Esophagus squamous epithelium (tissue), 5 donors: ENCODE data around the gene CHRFAM7A. TPM values are rescaled to one million over a fixed set of nuclear protein-coding genes. Genes with fewer than 3 reads are reported as not detected.
A peak's percentile ranks its signal among the peaks of the same experiment; 100 is the strongest.
"Not testable (repeated sequence)": the region's sequence is repeated elsewhere in the genome, so short reads cannot be mapped to it uniquely, and the experiment has no call there.

Experiments used
- DNase-seq: peaks from one replicate; lab custom pipeline; 2025; lab: John Stamatoyannopoulos, UW
- H3K27ac ChIP-seq, 4 donors: fragments of 200-600 bp; sonication (generic); one replicate each; pipeline ENCODE4 v1.5.1; 2016 to 2019; ENCODE audit warnings: mild to moderate bottlenecking in 1 of 4
- H3K27me3 ChIP-seq, 4 donors: fragments of 200-600 bp; sonication (generic); 1 replicate in 3 of 4; 2 replicates in 1 of 4; pipeline versions ENCODE4 v1.5.1 to v1.6.0; 2017 to 2021; ENCODE audit warnings: antibody characterized with exemption in 1 of 4
- H3K36me3 ChIP-seq, 3 donors: fragments of 200-600 bp; sonication (generic); one replicate each; pipeline ENCODE4 v1.5.1; 2016 to 2019
- H3K4me1 ChIP-seq, 3 donors: fragments of 200-600 bp; sonication (generic); one replicate each; pipeline ENCODE4 v1.5.1; 2017 to 2019
- H3K4me3 ChIP-seq, 4 donors: fragments of 200-600 bp; sonication (generic); 1 replicate in 3 of 4; 2 replicates in 1 of 4; pipeline ENCODE4 v1.5.1; 2016 to 2019; ENCODE audit warnings: mild to moderate bottlenecking in 2 of 4, moderate library complexity in 1 of 4
- H3K9me3 ChIP-seq, 3 donors: fragments of 200-600 bp; sonication (generic); one replicate each; pipeline ENCODE4 v1.5.1; 2016 to 2019
- CTCF ChIP-seq, 6 experiments: fragments of 450-650 bp in 4 of 6; fragments of 200-600 bp in 2 of 6; sonication (generic) in 2 of 6; IDR thresholded peaks; one replicate each; pipeline ENCODE4 v1.5.1; 2016 to 2019; ENCODE audit warnings: antibody characterized with exemption in 6 of 6, mild to moderate bottlenecking in 4 of 6, moderate library complexity in 4 of 6
- WGBS, 2 donors: methylation state at CpG; one replicate each; pipeline ENCODE4 v1.1.5; 2018; 5-methylcytosine and 5-hydroxymethylcytosine counted together
- intact Hi-C: fragments of 100-400 bp; cut with DNase I; formaldehyde crosslinking; loops from one replicate; pipeline ENCODE4 v1.15.0; 2022
- total RNA-seq, 4 donors: library from RNA; depleted of rRNA; stranded (reverse); fragments of >200 nt; gene quantifications; one replicate each; pipeline ENCODE4 v1.1.0, GENCODE V29; 2016
- donor health status: DM: yes; HTN: yes; CAD: no.

CHRFAM7A gene
- total RNA-seq: 1 to 10 TPM in 1 of 4 donors, under 1 TPM in 2, not detected in 1; 0.13 to 1.8 (median 0.19) TPM

- H3K27me3 ChIP-seq, DNase-seq, intact Hi-C loops, H3K4me1 ChIP-seq, H3K36me3 ChIP-seq, H3K9me3 ChIP-seq, H3K27ac ChIP-seq, H3K4me3 ChIP-seq: not testable (repeated sequence)
- no CpG with 5 or more reads among the region's 74 CpGs for WGBS, 2 donors
Measured at GRCh38 chr15:30392766-30393663, at the start of gene CHRFAM7A. Gene CHRFAM7A (minus strand): TSS chr15:30393540. CDS start chr15:30383351, 10,189 bp downstream.

GRCh38 chr15:30438348-30438747, 45.0 kb upstream of the CHRFAM7A start:
- H3K27ac ChIP-seq, H3K36me3 ChIP-seq, H3K4me1 ChIP-seq, H3K9me3 ChIP-seq, H3K4me3 ChIP-seq, DNase-seq, intact Hi-C loops, H3K27me3 ChIP-seq: not testable (repeated sequence)
- no CpG with 5 or more reads among the region's 3 CpGs for WGBS, 2 donors

- H3K27me3 ChIP-seq, H3K9me3 ChIP-seq, intact Hi-C loops, H3K4me1 ChIP-seq, H3K4me3 ChIP-seq, H3K36me3 ChIP-seq, DNase-seq, H3K27ac ChIP-seq: not testable (repeated sequence)
- WGBS, 2 donors: 71% methylated on average over 3 of the region's 5 CpGs; no CpG with 5 or more reads in 1 of the 2 donors
Measured at GRCh38 chr15:30435878-30436277, 42.5 kb upstream of the CHRFAM7A start.

GRCh38 chr15:30420723-30421122, 27.4 kb upstream of the CHRFAM7A start:
- WGBS, 2 donors: 71% methylated on average over 6 of the region's 6 CpGs; no CpG with 5 or more reads in 1 of the 2 donors
- intact Hi-C loops, H3K4me1 ChIP-seq: not testable (repeated sequence)

GRCh38 chr15:30414160-30414559, 20.8 kb upstream of the CHRFAM7A start, which contains the start of gene GOLGA8R:
Gene GOLGA8R (minus strand): TSS chr15:30414260. CDS start chr15:30414162, 98 bp downstream.
- H3K4me3 ChIP-seq, DNase-seq, H3K36me3 ChIP-seq, H3K27ac ChIP-seq, H3K27me3 ChIP-seq, H3K9me3 ChIP-seq, H3K4me1 ChIP-seq, intact Hi-C loops: not testable (repeated sequence)
- no CpG with 5 or more reads among the region's 7 CpGs for WGBS, 2 donors

More at GRCh38 chr15:30420723-30421122, 27.4 kb upstream of the CHRFAM7A start:
- not testable (repeated sequence) for DNase-seq, H3K9me3 ChIP-seq, H3K27ac ChIP-seq, H3K4me3 ChIP-seq, H3K36me3 ChIP-seq, H3K27me3 ChIP-seq

- H3K36me3 ChIP-seq, H3K27ac ChIP-seq, intact Hi-C loops, H3K4me3 ChIP-seq, DNase-seq, H3K9me3 ChIP-seq, H3K27me3 ChIP-seq, H3K4me1 ChIP-seq: not testable (repeated sequence)
- WGBS, 2 donors: 71 to 92% methylated on average over 5 of the region's 6 CpGs
Measured at GRCh38 chr15:30407636-30408035, 14.3 kb upstream of the CHRFAM7A start.

GRCh38 chr15:30398988-30399387, 5.6 kb upstream of the CHRFAM7A start:
- H3K27ac ChIP-seq, H3K9me3 ChIP-seq, DNase-seq, H3K36me3 ChIP-seq, intact Hi-C loops, H3K4me3 ChIP-seq, H3K4me1 ChIP-seq, H3K27me3 ChIP-seq: not testable (repeated sequence)
- peak in 4 of 6 experiments; percentile 26 to 39 (median 30) for TF ChIP-seq CTCF (IDR thresholded peaks at IDR 0.05)
- no CpG with 5 or more reads among the region's 6 CpGs for whole genome bisulfite sequencing, 2 donors

- H3K27me3 ChIP-seq, H3K36me3 ChIP-seq, DNase-seq, H3K4me3 ChIP-seq, H3K4me1 ChIP-seq, H3K27ac ChIP-seq, H3K9me3 ChIP-seq, intact Hi-C loops: not testable (repeated sequence)
- no CpG with 5 or more reads among the region's 23 CpGs for WGBS, 2 donors
Measured at GRCh38 chr15:30393664-30393991, 288 bp upstream of the CHRFAM7A start.

GRCh38 chr15:30386318-30386887, 6.9 kb downstream of the CHRFAM7A start:
- H3K36me3 ChIP-seq, intact Hi-C loops, H3K27me3 ChIP-seq, DNase-seq, H3K27ac ChIP-seq, H3K4me3 ChIP-seq, H3K4me1 ChIP-seq, H3K9me3 ChIP-seq: not testable (repeated sequence)
- WGBS, 2 donors: no CpG with 5 or more reads among the region's 6 CpGs

- H3K9me3 ChIP-seq, intact Hi-C loops, H3K27ac ChIP-seq, H3K4me1 ChIP-seq, H3K36me3 ChIP-seq, H3K4me3 ChIP-seq, H3K27me3 ChIP-seq, DNase-seq: not testable (repeated sequence)
- no CpG with 5 or more reads among the region's 5 CpGs for WGBS, 2 donors
Measured at GRCh38 chr15:30377082-30377413, 16.3 kb downstream of the CHRFAM7A start.

GRCh38 chr15:30376375-30377081, 16.8 kb downstream of the CHRFAM7A start:
- WGBS, 2 donors: no CpG with 5 or more reads among the region's 17 CpGs
- intact Hi-C loops, H3K27ac ChIP-seq, DNase-seq, H3K4me1 ChIP-seq, H3K4me3 ChIP-seq, H3K36me3 ChIP-seq, H3K27me3 ChIP-seq, H3K9me3 ChIP-seq: not testable (repeated sequence)
